ENCODE data around the gene TNFRSF8. TPM values are rescaled to one million over a fixed set of nuclear protein-coding genes. Genes with fewer than 3 reads are reported as not detected.

TNFRSF8 gene
- total RNA-seq, 3 donors from 2014 or later (not counting 1 experiment from before 2014, with no cell fraction given), result 0.34 to 1.7 (median 0.50) TPM

DNA sequence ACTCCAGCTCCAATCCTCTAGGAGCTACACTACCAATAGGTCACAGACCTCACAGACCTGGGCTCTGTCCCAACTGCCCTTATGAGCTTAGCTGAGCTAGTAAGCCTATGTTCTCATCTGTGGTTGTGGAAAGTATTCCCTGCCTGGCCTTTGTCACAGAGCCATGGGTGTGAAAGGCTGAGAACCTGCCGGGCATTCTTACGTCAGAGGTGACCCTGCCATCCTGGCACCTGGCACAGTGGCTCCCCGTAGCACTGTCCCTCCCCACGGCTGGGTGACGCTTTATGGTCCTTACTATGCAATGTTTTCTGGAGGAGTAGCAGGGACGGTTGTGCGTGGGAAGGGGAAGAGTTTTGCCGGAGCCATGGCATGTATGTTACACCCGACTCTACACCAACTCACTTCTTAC is 107.2 kb downstream of the TNFRSF8 start:
- H3K4me3 ChIP-seq (ENCODE audit: low read length), result no peak overlapping the region
- WGBS (ENCODE audit: insufficient coverage), result 86% methylated on average over 9 of the region's 9 CpGs

DNA sequence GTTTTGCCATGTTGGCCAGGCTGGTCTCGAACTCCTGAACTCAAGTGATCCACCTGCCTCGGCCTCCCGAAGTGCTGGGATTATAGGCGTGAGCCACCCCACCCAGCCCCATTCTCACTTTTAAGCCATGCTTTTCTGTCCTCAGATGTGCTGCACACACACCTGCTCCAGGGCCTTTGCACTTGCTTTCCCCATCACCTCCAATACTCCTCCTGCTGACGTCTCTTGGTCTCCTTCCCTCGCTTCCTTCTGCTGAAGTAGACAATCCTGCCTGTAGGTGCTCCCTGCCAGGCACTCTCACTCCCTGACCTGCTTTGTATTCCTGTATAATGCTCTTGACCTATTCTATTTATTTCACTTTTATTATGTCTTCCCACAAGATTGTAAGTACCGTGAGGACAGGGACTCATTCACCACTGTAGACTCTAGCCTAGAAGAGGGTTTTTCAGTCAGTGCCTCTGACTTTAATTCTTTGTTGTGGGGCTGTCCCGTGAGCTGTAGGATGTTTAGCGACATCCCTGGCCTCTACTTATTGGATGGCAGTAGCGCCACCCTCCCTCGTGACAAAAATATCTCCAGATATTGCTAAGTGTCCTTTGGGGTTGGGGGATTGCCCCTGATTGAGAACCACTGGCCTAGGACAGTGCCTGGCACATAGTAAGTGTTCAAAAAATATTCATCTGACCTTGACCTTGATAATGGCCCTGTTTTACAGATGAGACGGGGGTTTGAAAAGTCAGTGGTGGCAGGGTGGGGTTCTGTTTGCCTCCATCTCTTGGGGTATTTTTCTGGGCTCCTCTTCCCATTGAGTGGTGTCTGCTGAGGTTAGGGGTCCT is 108.3 kb downstream of the TNFRSF8 start:
- intact Hi-C loops (cut with micrococcal nuclease), result loop anchor here (10.0 kb wide), 1 partner anchor 263 kb away; no protein-coding TSS in a partner anchor
- ATAC-seq (peak in 1 of 3 donors; percentile 3), DNase-seq (peak in 1 of 2 donors; percentile 78)
- H3K4me3 ChIP-seq (ENCODE audit: low read length), result no peak overlapping the region
- 82% methylated on average over 12 of the region's 12 CpGs for WGBS (ENCODE audit: insufficient coverage)
- peak overlapping the region; percentile 96 for H3K27ac ChIP-seq (ENCODE audit: low read length)
- H3K27me3 ChIP-seq (ENCODE audit: control insufficient read depth, insufficient read depth, low read length), result no peaks in the 10 kb centered on the region
- H3K9me3 ChIP-seq (ENCODE audit: control insufficient read depth, insufficient read depth, low read length), result no peaks in the 10 kb centered on the region
- peaks cover 81 to 89% of the 10 kb centered on the region in 2 donors for H3K4me1 Mint-ChIP-seq
- TF ChIP-seq, protein P1, sequence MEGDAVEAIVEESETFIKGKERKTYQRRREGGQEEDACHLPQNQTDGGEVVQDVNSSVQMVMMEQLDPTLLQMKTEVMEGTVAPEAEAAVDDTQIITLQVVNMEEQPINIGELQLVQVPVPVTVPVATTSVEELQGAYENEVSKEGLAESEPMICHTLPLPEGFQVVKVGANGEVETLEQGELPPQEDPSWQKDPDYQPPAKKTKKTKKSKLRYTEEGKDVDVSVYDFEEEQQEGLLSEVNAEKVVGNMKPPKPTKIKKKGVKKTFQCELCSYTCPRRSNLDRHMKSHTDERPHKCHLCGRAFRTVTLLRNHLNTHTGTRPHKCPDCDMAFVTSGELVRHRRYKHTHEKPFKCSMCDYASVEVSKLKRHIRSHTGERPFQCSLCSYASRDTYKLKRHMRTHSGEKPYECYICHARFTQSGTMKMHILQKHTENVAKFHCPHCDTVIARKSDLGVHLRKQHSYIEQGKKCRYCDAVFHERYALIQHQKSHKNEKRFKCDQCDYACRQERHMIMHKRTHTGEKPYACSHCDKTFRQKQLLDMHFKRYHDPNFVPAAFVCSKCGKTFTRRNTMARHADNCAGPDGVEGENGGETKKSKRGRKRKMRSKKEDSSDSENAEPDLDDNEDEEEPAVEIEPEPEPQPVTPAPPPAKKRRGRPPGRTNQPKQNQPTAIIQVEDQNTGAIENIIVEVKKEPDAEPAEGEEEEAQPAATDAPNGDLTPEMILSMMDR (IDR thresholded peaks at IDR 0.05), result no peak
- H3K36me3 ChIP-seq (ENCODE audit: control insufficient read depth, insufficient read depth, low read length), result peaks cover 10% of the 10 kb centered on the region
- no peaks in the 10 kb centered on the region for H3K9me3 Mint-ChIP-seq
- H3K27me3 Mint-ChIP-seq (ENCODE audit: low read depth in 2 of 2), result no peaks in the 10 kb centered on the region
- peaks cover 92% of the 10 kb centered on the region for H3K4me1 ChIP-seq (ENCODE audit: control insufficient read depth, insufficient read depth, low read length)
- peak overlapping the region; percentile 99 for H3K27ac Mint-ChIP-seq
- H3K36me3 Mint-ChIP-seq, result peaks cover 13% of the 10 kb centered on the region
- H3K4me3 Mint-ChIP-seq, result peak overlapping the region; percentile 29

More for the DNA sequence above, 107.2 kb downstream of the TNFRSF8 start:
- Mint-ChIP-seq H3K4me3 (peak overlapping the region; percentile 100), H3K27ac (peak overlapping the region; percentile 99), H3K36me3 (peaks cover 13% of the 10 kb centered on the region), H3K4me1 (peaks cover 70 to 83% of the 10 kb centered on the region in 2 donors), H3K9me3 (no peaks in the 10 kb centered on the region), H3K27me3 (ENCODE audit: low read depth in 2 of 2) (no peaks in the 10 kb centered on the region)
- DNase-seq (peak in 1 of 2 donors; percentile 32), ATAC-seq (no peak)
- Histone ChIP-seq H3K9me3 (ENCODE audit: control insufficient read depth, insufficient read depth, low read length) (no peaks in the 10 kb centered on the region), H3K27ac (ENCODE audit: low read length) (peak overlapping the region; percentile 43), H3K36me3 (ENCODE audit: control insufficient read depth, insufficient read depth, low read length) (peaks cover 10% of the 10 kb centered on the region), H3K4me1 (ENCODE audit: control insufficient read depth, insufficient read depth, low read length) (peaks cover 92% of the 10 kb centered on the region), H3K27me3 (ENCODE audit: control insufficient read depth, insufficient read depth, low read length) (no peaks in the 10 kb centered on the region)
- TF ChIP-seq, protein P1 (IDR thresholded peaks at IDR 0.05), result no peak
- intact Hi-C loops (cut with micrococcal nuclease), result loop anchor here (10.0 kb wide), 1 partner anchor 265 kb away; no protein-coding TSS in a partner anchor

DNA sequence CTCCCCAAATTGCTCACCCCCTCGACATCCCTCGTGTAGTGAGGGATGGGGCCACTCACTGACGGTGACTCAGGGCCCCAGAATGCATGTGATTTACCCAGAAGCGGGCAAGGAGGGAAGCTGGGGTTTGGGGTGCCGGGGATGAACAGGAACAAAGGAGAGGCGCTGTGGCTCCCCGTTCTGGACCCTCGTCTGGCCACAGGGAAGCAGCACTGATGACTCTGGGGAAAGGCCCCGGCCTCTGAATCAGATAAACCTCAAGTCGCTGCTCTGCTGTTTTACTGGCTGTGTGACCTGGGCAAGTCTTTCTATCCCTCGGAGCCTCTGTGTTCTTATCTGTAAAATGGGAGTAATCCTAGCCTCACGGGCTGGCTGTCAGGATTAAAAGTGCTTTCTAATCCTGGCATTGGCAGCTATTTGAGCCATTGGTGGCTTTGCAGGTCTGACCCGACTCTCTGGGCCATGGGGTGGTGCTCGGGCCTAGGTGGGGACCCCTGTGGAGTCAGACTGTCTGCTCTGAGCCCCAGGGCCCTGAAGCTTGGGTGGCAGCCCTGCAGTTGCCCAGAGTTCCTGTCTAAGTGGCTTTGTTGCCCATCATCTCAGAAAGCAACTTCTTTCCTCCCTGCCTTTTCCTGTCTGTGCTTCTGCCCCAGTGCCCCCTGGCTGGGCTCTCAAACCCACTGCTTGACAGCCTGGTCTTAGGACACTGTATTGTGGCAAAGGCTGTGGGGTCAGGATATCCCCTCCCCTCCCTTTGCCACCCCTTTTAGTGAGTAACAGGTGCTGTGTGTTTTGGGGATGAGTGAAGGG is 109.1 kb downstream of the TNFRSF8 start:
- intact Hi-C loops (cut with micrococcal nuclease), result loop anchor here (10.0 kb wide), 1 partner anchor 263 kb away; no protein-coding TSS in a partner anchor
- peak overlapping the region; percentile 96 for H3K27ac ChIP-seq (ENCODE audit: low read length)
- TF ChIP-seq, protein P1 (IDR thresholded peaks at IDR 0.05), result no peak
- H3K27ac Mint-ChIP-seq, result peak overlapping the region; percentile 99
- 63% methylated on average over 14 of the region's 14 CpGs for WGBS (ENCODE audit: insufficient coverage)
- H3K4me1 ChIP-seq (ENCODE audit: control insufficient read depth, insufficient read depth, low read length), result peaks cover 97% of the 10 kb centered on the region
- ATAC-seq (peak in 2 of 3 donors; percentile 2 to 3), DNase-seq (peak in 1 of 2 donors; percentile 69)
- no peaks in the 10 kb centered on the region for H3K27me3 ChIP-seq (ENCODE audit: control insufficient read depth, insufficient read depth, low read length)
- no peaks in the 10 kb centered on the region for H3K9me3 ChIP-seq (ENCODE audit: control insufficient read depth, insufficient read depth, low read length)
- H3K36me3 Mint-ChIP-seq, result peaks cover 13% of the 10 kb centered on the region
- H3K4me3 Mint-ChIP-seq, result peak overlapping the region; percentile 56
- H3K36me3 ChIP-seq (ENCODE audit: control insufficient read depth, insufficient read depth, low read length), result peaks cover 10% of the 10 kb centered on the region
- H3K4me1 Mint-ChIP-seq, result peaks cover 86 to 93% of the 10 kb centered on the region in 2 donors
- no peak overlapping the region for H3K4me3 ChIP-seq (ENCODE audit: low read length)
- H3K27me3 Mint-ChIP-seq (ENCODE audit: low read depth in 2 of 2), result no peaks in the 10 kb centered on the region
- H3K9me3 Mint-ChIP-seq, result no peaks in the 10 kb centered on the region
